ENCODE measurements around the gene CPLX3. TPM values are rescaled to one million over a fixed set of nuclear protein-coding genes. Genes with fewer than 3 reads are reported as not detected.
A peak's percentile ranks its signal among the peaks of the same experiment; 100 is the strongest.

Gene CPLX3
- polyA plus RNA-seq, 2 of the 4 experiments (the other 2 are of a cell fraction) = not detected

GRCh38 chr15:74799856-74800558 lies 26.4 kb upstream of the CPLX3 start:
- FAIRE-seq (no peak), DNase-seq (ENCODE audit: low read depth in 1 of 2, low spot score in 1 of 2) (peak; percentile 68 to 95), ATAC-seq (peak; percentile 85 to 97)
- CTCF ChIA-PET = interaction anchor here (0.6 to 66.7 kb wide), 8 partner anchors 9 to 188 kb away, joined by 3 to 1908 read pairs (median 3); partner anchors contain the start of genes CPLX3, CSK, LMAN1L and ULK3
- H3K4me1 ChIP-seq = peaks cover 3% of the 10 kb centered on the region; the same call in 1 of the 3 replicates
- POLR2A ChIA-PET = no interaction called here
- TF ChIP-seq MYC (IDR thresholded peaks at IDR 0.05; ENCODE audit: borderline replicate concordance, low read length) = 0 out of 2 replicates have a peak, but pooled peaks have one; percentile 34
- no peak for TF ChIP-seq JUNB (IDR thresholded peaks at IDR 0.05)
- no peak for TF ChIP-seq FOXS1 (CRISPR knock-in tag; IDR thresholded peaks at IDR 0.05)
- no peak for TF ChIP-seq EHMT2 (IDR thresholded peaks at IDR 0.05; ENCODE audit: low read depth)
- TF ChIP-seq HMGXB4 (CRISPR knock-in tag; IDR thresholded peaks at IDR 0.05; ENCODE audit: borderline replicate concordance) = no peak
- peak; percentile 72 to 74 for TF ChIP-seq RAD21 (conservative IDR thresholded peaks at IDR 0.05 in 1 of 2, IDR thresholded peaks at IDR 0.05 in 1 of 2)
- TF ChIP-seq FOSL2 (IDR thresholded peaks at IDR 0.05) = no peak
- TF ChIP-seq FOSL2 (CRISPR knock-in tag; IDR thresholded peaks at IDR 0.05) = no peak
- no peak for TF ChIP-seq EHF (CRISPR knock-in tag; IDR thresholded peaks at IDR 0.05)
- TF ChIP-seq ESRRA (IDR thresholded peaks at IDR 0.05; ENCODE audit: borderline replicate concordance, low read length) = 0 out of 2 replicates have a peak, but pooled peaks have one; percentile 40
- no peak for TF ChIP-seq RARB (CRISPR knock-in tag; IDR thresholded peaks at IDR 0.05)
- peak; percentile 80 for TF ChIP-seq SMC3 (IDR thresholded peaks at IDR 0.05)
- TF ChIP-seq HDAC2 (IDR thresholded peaks at IDR 0.05) = no peak
- TF ChIP-seq REST (IDR thresholded peaks at IDR 0.05) = no peak
- 0 out of 2 replicates have a peak, but pooled peaks have one; percentile 41 for TF ChIP-seq MAX (IDR thresholded peaks at IDR 0.05)
- no peak for TF ChIP-seq KDM5A (IDR thresholded peaks at IDR 0.05)
- TF ChIP-seq ZC3H11A (IDR thresholded peaks at IDR 0.05) = no peak
- TF ChIP-seq CHD4 (IDR thresholded peaks at IDR 0.05; ENCODE audit: borderline replicate concordance) = no peak
- TF ChIP-seq BHLHE40 (IDR thresholded peaks at IDR 0.05; ENCODE audit: low read depth, low read length) = no peak
- no peak for TF ChIP-seq CHD2 (IDR thresholded peaks at IDR 0.05; ENCODE audit: low read length, partially characterized antibody)
- peak; percentile 90 for TF ChIP-seq CTCF (IDR thresholded peaks at IDR 0.05)
- no peak for TF ChIP-seq JUN (IDR thresholded peaks at IDR 0.05)
- no peak for TF ChIP-seq HOXB13 (CRISPR knock-in tag; IDR thresholded peaks at IDR 0.05; ENCODE audit: low read depth)
- H3K4me3 ChIP-seq = no peak overlapping the region
- H3K9me3 ChIP-seq = no peaks in the 10 kb centered on the region
- no peak overlapping the region for H3K4me2 ChIP-seq
- peak overlapping the region in 1 of 2 experiments; percentile 57; a peak in 3 of 6 replicates for H3K27ac ChIP-seq
- 45% methylated on average over 17 of the region's 18 CpGs for WGBS (ENCODE audit: missing lambda C conversion rate)
